ENCODE results near the gene ATP2A1.
"Not testable (repeated sequence)": the region's sequence is repeated elsewhere in the genome, so short reads cannot be mapped to it uniquely, and the experiment has no call there.

The ATP2A1 gene

DNA sequence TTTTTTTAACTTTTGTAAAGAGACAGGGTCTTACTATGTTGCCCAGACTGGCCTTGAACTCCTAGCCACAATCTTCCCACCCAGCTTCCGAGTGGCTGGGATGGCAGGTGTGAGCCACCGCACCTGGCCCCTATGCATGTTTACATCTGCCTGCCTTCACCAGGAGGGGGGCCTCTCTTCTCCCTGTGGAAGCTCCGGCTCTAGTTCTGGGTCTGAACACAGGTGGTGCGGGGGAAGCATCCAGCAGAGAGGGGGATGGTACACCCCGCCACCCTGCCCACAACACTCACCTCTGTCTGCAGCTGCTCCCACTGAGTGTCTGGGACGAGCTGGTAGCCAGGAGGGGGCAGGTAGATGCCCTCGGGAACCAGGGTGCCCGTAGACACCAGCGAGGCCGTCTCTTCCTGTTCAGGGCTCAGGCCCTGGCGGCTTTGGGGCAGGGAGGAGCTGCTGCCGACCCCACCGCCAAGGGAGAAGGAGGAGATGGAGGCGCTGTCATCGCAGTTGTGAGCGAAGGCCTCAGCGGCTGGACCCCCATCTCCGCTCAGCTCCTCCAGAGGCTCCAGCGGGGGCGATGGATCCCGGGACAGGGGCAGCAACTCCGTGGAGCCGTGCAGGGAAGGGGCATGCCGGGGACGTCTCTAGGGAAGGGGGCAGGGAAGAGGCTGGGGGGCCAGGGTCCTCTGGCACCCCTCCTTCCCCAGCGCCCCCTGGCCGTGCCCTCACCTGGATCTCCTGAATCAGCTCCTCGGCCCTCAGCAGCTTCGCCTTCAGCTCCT lies 35.8 kb downstream of the ATP2A1 start:
- no peak for DNase-seq

DNA sequence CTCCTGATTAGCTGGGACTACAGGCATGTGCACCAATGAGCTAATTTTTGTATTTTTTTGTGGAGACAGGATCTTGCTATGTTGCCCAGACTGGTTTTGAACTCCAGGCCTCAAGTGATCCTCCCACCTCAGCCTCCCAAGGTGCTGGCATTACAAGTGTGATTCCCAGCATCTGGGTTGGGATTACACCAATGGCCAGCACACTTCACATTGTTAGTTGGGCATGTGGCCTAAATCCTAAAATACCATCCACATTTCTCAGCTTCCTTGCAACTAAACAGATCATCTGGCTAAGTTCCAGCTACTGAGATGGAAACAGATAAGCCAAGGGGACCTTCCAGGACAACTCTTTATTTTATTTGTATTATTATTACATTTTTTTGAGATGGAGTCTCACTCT lies 36.9 kb downstream of the ATP2A1 start:
- DNase-seq, result no peak

DNA sequence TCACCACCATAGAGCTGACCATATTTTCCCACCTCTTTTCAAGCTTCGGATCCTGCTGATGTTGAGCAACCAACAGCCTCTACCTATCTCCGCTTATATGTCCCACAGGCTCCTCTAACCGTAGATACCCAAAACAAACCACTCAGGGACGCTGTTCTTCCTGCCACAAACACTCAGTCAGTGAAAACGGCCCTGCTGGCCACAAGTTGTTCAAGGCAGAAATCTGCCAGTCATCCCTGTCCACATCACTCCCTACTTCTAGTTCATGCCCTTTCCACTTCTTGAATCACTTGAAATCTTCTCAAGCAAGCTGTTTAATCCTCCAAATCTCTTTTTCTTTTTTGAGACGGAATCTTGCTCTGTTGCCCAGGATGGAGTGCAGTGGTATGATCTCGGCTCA lies 38.8 kb downstream of the ATP2A1 start:
- DNase-seq, result no peak

DNA sequence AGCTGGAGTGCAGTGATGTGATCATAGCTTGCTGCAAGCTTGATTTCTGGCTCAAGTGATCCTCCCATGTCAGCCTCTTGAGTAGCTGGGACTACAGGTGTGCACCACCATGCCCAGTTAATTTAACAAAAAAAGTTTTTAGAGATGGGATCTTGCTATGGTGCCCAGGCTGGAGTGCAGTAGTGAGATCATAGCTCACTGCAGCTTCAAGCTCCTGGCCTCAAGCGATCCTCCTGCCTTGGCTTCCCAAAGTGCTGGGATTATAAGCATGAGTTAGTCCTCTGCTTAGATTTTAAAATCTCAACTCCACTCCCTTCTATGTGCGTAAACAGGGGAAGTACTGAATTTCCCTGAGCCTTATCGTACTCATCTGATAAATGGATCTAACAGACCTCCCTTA lies 40.4 kb downstream of the ATP2A1 start:
- DNase-seq, result no peak

DNA sequence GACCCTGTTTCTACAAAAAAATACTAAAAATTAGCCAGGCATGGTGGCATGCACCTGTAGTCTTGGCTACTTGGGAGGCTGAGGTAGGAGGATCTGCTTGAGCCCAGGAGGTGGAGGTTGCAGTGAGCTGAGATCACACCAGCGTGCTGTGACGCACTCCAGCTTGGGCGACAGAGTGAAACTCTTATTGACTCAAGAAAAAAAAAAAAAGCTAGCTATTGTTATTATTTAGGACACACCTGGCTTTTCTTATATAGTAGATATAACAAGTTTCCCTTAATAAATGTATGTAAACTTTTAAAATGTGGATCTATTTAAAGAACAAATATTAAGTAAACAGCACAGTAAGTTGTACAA lies 44.9 kb downstream of the ATP2A1 start:
- DNase-seq, result no peak

DNA sequence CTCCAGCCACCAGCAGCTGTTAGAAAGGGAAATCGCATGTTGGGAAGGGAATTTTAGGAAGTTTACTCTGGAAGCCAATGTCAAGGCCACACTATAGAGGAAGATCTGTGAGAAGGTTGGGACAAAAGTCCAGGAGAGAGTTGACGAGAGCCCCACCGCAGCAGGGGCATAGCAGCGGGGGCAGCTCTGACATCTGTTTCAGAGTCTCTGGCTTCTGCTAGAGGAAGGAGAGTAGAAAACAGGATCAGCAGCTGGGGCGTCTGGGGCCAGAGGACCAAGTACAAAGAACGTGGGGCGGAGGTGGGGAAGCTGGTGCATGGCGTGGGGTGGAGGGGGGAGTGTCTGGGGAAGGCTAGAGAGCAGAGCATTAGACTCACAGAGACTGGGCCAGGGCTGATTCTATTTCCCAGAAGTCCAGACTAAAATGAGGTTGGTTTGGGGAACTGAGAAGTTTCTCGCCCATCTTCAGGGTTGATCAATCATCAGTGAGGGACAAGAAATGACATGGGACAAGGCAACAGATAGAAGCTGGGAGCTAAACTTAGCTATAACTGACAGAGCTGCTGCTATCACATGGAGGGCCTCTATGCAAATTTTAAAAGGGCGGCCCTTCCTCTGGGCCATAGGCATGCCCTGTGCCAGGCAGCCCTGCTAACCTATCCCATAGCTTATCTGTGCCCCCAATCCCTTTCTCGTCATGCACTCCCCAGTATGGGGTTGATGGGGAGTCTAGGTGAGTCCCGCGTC lies 45.5 kb downstream of the ATP2A1 start:
- no peak for DNase-seq

DNA sequence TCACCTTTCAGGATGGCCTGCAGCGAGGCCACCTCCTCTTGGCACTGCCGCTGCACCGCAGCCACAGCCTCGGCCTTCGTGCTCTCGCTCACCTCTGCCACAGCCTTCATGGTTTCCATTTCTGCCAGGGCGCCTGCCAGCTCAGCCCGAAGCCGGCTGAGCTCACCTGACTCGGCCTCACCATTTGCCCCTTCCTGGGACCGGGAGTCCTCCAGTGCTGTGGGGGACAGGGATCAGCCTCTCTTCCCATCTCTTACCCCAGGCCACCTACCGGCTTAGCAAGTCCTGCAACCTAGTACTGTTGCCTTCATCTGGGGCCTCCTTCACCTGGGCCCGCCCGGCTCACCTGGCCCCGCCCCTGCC lies 46.1 kb downstream of the ATP2A1 start:
- no peak for DNase-seq

DNA sequence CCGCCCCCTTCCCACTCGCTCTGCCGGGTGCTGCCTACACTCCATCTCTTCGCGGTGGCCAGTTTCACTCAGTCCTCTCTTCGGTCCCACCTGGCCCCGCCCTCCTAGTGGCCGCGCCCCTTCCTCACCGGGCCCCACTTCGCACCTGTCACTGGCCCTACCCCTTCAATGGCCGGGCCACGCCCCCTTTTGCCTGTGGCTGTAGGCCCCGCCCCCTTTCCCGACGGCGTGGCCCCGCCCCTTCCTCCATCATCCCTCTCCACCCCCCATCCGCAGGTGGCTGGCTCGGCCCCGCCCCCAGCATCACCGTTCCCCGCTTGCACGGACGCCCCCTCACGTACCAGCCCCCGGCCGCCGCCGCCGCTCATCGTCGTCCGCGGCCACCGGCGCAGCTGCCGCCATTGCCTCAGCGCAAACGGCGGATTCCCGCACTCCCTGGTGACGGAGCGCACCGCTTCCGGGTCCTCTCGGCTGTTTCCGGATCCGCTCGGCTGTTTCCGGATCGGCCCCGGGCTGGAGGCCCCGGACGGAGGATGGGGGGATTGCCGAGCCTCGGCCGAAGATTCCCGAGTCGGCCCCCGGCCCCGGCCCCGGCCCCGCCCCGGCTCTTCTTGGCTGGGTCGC lies 46.6 kb downstream of the ATP2A1 start, which contains the start of gene RABEP2:
TSS of gene RABEP2 (minus strand) at position 477 of the 624 bp plus-strand sequence. CDS start at position 402, 75 bp downstream.
- peak; percentile 92 for DNase-seq

DNA sequence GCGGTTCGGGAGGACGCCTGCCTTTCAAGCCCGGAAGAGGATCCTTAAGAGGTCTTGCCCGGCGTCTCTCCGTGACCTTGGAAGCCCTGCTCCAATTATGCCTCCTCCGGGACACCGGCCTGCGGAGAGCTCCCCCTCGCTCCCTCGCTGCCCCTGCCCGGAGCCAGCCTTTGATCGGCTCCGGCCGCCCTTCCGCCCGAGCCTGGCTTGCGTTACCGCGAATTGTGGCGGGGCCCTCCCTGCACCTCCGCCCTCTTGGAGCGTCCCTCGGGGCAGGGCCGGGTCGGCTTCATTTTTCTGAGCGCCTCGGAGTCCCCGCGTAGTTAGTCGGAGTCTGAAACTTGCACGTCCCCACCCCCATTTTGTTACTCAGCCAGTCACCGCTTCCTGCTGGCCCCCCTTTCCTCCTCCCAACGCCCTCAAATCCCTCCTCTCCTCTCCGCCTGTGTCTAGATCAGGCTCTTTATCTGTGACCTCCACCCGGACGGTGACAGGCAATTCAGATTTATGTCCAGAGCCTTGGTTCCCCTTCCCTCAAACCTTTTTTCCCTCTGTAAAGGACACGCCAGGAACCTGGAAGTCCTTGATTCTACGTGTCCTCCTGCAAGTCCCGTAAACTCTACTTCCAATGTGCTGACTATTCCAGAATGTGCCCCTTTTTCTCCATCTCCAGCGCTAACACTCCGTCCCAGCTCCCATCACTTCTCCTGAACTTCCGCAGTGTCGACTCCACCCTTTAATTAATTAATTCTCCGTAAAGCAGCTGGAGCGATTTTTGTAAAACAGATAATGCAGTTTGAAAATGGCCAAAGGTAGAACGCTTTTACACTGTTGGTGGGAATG lies 47.3 kb downstream of the ATP2A1 start:
- peak; percentile 5 for DNase-seq

DNA sequence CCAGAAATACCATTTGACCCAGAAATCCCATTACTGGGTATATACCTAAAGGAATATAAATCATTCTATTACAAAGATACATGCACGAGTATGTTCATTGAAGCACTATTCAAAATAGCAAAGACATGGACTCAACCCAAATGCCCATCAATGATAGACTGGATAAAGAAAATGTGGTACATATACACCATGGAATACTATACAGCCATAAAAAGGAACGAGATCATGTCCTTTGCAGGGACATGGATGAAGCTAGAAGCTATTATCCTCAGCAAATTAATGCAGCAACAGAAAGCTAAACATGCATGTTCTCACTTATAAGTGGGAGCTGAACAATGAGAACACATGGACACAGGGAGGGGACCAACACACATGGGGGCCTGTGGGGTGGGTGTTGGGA lies 48.0 kb downstream of the ATP2A1 start:
- not testable (repeated sequence) for DNase-seq

DNA sequence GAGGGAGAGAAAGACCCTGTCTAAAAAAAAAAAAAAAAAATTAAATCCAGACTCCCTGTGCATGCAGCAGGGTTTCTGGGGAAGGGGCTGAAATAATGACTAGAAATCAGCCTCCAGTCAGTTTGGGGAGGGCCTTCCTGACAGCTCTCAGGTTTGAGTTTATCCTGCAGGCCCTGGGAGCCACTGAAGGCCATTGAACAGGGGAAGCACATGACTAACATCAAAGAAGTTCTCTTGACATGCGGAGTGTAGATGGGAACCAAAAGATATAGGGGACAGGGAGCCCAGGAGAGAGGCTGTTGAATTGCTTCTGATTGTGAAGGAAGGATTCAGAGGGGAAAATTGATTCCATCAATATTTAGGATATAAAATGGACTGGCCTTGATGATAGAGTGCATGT lies 49.5 kb downstream of the ATP2A1 start:
- DNase-seq, result no peak

DNA sequence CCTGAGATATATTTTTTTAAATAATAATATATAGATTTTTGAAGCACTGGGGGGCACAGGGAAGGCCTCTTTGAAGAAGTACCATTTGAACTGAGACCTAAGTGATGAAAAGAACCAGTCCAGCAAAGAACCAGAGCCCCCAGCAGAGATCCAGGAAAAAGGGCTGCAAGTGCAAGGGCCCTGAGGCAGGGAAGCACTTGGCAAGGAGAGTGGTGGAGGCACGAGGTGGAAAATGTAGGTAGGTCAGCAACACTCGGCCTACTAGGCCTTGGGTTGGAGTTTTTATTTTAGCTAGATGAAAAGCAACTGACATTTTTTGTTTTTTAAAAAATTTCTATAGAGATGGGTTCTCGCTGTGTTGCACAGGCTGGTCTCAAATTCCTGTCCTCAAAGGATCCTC lies 51.9 kb downstream of the ATP2A1 start:
- DNase-seq, result no peak

DNA sequence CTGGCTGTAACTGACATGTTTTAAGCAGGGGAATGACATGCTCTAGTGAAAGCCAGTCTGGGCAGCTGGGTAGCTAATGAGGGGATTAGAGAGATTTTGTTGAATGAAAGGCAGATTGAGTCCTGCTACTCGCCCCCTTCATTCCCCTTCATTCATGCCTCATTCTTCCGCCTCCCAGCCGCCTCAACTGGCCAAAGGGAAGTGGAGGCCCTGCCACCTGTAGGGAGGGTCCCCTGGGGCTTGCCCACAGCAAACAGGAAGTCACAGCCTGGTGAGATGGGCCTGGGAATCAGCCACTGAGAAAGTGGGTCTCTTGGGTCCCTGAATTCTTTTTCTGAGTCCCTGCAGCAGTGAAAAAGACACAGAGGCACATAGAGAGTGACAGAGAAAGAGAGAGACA lies 52.4 kb downstream of the ATP2A1 start:
- DNase-seq, result no peak

DNA sequence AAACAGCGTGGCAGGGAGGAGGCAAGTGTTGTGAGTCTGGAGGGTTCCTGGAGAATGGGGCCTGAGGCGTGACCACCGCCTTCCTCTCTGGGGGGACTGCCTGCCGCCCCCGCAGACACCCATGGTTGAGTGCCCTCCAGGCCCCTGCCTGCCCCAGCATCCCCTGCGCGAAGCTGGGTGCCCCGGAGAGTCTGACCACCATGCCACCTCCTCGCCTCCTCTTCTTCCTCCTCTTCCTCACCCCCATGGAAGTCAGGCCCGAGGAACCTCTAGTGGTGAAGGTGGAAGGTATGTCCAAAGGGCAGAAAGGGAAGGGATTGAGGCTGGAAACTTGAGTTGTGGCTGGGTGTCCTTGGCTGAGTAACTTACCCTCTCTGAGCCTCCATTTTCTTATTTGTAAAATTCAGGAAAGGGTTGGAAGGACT lies 53.5 kb downstream of the ATP2A1 start, which contains the start of gene CD19:
TSS of gene CD19 (plus strand) at position 171 of the 425 bp plus-strand sequence. CDS start at position 201, 30 bp downstream.
- DNase-seq, result no peak

DNA sequence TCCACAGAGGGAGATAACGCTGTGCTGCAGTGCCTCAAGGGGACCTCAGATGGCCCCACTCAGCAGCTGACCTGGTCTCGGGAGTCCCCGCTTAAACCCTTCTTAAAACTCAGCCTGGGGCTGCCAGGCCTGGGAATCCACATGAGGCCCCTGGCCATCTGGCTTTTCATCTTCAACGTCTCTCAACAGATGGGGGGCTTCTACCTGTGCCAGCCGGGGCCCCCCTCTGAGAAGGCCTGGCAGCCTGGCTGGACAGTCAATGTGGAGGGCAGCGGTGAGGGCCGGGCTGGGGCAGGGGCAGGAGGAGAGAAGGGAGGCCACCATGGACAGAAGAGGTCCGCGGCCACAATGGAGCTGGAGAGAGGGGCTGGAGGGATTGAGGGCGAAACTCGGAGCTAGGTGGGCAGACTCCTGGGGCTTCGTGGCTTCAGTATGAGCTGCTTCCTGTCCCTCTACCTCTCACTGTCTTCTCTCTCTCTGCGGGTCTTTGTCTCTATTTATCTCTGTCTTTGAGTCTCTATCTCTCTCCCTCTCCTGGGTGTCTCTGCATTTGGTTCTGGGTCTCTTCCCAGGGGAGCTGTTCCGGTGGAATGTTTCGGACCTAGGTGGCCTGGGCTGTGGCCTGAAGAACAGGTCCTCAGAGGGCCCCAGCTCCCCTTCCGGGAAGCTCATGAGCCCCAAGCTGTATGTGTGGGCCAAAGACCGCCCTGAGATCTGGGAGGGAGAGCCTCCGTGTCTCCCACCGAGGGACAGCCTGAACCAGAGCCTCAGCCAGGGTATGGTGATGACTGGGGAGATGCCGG lies 54.3 kb downstream of the ATP2A1 start:
- DNase-seq, result no peak

DNA sequence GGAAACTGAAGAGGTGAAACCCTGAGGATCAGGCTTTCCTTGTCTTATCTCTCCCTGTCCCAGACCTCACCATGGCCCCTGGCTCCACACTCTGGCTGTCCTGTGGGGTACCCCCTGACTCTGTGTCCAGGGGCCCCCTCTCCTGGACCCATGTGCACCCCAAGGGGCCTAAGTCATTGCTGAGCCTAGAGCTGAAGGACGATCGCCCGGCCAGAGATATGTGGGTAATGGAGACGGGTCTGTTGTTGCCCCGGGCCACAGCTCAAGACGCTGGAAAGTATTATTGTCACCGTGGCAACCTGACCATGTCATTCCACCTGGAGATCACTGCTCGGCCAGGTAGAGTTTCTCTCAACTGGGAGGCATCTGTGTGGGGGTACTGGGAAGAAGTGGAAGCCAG lies 54.9 kb downstream of the ATP2A1 start:
- no peak for DNase-seq

DNA sequence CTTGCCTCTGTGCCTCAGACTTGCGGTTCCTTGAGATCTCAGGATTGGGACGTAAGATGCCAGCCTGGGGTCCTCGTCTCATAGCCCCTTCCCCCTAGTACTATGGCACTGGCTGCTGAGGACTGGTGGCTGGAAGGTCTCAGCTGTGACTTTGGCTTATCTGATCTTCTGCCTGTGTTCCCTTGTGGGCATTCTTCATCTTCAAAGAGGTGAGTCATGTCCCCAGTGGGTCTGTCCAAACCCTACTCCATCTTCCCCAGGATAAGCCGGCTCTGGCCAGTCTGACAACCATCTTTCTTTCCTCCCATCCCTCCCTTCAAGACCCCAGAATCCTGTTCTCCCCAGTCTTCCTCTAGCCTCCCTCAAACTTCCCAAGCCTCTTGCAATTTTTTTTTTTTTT lies 57.1 kb downstream of the ATP2A1 start:
- no peak for DNase-seq

DNA sequence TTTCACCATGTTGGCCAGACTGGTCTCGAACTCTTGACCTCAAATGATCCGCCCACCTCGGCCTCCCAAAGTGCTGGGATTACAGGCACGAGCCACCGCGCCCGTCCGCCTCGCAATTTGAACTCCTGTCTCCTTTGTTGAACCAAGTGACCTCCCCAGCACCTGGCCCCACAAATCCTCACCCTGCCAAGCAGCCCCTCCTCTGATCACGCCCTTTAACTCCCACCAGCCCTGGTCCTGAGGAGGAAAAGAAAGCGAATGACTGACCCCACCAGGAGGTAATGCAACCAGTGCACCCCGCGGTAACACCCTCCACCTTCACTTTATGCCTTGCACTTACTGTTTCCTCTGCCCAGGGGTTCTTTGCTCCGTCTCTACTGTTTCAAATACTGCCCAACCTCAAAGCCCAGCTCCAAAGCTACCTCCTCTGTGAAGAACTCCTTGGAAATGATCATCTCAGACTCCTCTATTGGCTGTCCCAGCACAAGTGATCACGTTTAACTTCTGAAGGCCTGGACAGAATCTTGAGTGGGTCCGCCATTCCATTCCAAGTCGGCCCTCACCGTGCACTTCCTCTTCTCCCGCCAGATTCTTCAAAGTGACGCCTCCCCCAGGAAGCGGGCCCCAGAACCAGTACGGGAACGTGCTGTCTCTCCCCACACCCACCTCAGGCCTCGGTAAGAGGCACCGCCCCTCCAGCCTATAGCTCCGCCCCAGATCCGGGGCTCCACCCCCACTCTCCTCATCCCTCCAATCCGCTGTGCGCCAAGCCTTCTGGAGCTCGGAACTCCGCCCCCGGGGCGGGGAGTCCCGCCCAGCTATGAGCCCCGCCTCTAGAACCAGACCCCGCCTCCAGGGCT lies 57.9 kb downstream of the ATP2A1 start:
- no peak for DNase-seq

DNA sequence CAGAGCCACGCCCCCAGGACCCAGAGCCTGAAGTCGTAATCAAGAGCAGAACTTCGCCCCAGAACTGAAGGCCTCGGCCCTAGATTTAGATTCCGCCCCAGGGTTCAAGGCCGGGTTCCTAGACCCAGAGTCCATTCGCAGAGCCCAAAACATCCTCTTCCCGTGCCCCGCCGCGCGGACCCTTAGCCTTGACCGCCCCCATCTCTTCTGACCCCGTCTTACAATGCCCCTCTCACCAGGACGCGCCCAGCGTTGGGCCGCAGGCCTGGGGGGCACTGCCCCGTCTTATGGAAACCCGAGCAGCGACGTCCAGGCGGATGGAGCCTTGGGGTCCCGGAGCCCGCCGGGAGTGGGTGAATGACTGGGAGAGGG lies 58.5 kb downstream of the ATP2A1 start:
- DNase-seq, result no peak

DNA sequence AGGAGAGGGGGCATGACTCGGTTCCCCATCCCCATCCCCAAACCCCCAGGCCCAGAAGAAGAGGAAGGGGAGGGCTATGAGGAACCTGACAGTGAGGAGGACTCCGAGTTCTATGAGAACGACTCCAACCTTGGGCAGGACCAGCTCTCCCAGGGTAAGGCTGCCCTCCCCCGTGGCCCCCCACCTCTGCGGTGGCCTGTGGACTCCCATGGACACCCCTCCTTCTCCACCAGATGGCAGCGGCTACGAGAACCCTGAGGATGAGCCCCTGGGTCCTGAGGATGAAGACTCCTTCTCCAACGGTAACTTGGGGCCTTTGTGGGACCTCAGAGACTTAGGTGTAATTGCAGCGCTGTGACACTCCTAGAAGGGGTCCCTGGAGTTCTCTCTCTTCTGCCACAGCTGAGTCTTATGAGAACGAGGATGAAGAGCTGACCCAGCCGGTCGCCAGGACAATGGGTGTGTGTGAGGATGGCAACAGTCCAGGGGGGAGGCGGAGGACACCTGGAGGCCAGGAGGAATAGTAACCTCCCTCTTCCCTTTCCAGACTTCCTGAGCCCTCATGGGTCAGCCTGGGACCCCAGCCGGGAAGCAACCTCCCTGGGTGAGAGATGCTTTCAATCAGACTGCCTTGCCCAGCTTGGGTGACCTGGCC lies 59.1 kb downstream of the ATP2A1 start:
- no peak for DNase-seq

DNA sequence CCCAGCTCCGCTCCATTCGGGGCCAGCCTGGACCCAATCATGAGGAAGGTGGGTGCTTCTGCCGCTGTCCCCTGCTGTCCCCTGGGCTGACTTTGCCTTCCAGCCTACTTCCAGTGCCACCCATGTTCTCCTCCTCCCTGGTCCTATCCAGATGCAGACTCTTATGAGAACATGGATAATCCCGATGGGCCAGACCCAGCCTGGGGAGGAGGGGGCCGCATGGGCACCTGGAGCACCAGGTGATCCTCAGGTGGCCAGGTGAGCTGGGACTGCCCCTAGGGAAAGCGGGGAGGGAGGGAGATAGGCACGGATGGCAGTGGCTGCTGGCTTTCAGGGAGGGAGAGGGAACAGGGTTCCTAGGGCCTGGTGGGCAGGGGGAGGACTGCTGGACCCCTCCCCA lies 60.4 kb downstream of the ATP2A1 start:
- no peak for DNase-seq

Data from NCI-H748 treated with DMSO at 0.1 percent for 48 hours (cell line).